GM18909 (cell line): ENCODE results near the gene TRAK1.

Source experiments
- ATAC-seq: cut with Tn5 transposase; IDR thresholded peaks from one replicate; pipeline ENCODE4 v1.9.1; 2021; ENCODE audit warnings: mild to moderate bottlenecking; ENCODE audit not compliant: unreplicated experiment, poor library complexity

The TRAK1 gene

DNA sequence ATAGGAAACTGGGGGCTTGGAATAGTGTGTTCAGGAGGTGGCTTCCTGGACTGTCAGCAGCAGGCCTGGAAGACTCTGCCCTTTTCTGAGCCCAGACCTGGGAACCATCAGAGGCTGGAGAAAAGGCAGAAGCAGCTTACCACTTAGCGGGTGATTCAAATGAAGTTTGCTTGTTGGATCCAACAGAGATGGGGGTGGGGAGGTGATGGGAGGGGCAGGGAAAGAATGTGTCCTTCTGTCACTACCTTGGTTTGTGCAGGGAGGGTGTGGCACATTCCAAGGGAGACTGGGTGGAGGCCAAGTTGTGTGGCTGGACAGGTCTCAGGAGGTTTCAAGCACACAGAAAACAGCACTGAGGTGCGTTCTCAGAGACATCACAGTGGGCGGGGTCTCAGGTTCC lies 58.8 kb downstream of the TRAK1 start:
- ATAC-seq = no peak

GRCh38 chr3:42151596-42152168 lies 60.5 kb downstream of the TRAK1 start:
- no peak for ATAC-seq

GRCh38 chr3:42152193-42152592 lies 61.0 kb downstream of the TRAK1 start:
- ATAC-seq = no peak

GRCh38 chr3:42153039-42153438 lies 61.9 kb downstream of the TRAK1 start:
- no peak for ATAC-seq

GRCh38 chr3:42157540-42158538 lies 66.7 kb downstream of the TRAK1 start:
- ATAC-seq = no peak

GRCh38 chr3:42159147-42159546 lies 68.0 kb downstream of the TRAK1 start:
- ATAC-seq = no peak

DNA sequence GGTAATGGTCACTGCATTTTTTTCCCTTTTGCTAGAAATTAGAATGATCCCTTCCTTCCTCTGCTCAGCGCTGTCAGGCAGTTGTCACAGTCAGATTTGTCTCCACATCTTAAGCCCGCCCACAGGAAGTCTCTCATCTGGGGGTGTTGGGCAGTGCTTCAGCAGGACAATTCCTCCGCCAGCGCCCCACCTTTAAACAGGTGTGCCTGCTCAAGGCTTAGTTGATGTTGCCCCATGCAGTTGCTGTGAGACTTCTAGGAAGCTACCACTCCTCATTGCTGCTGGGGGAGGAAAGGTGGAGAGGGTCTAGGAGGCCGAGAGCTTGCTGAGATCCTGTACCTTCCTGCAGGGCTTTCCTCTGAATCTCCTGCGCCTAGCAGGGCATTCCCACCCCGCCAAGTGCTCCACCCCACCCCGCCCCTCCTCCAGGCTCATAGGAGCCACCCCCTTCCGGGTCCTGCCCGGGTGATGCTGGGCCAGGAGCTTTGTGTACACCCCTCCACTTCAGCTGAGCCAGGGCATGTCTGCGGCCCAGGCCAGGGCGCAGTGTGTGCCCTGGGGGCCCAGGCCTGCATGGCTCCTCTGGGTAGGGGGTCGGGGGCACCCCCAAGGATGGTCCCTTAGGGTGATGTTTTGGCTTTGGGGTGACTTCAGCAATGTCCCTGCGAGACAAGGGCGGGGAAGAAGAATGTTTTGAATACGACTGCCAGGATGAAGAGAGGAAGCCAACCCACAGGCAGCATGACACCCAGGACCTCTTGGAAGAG lies 68.7 kb downstream of the TRAK1 start:
- peak; percentile 85 for ATAC-seq

DNA sequence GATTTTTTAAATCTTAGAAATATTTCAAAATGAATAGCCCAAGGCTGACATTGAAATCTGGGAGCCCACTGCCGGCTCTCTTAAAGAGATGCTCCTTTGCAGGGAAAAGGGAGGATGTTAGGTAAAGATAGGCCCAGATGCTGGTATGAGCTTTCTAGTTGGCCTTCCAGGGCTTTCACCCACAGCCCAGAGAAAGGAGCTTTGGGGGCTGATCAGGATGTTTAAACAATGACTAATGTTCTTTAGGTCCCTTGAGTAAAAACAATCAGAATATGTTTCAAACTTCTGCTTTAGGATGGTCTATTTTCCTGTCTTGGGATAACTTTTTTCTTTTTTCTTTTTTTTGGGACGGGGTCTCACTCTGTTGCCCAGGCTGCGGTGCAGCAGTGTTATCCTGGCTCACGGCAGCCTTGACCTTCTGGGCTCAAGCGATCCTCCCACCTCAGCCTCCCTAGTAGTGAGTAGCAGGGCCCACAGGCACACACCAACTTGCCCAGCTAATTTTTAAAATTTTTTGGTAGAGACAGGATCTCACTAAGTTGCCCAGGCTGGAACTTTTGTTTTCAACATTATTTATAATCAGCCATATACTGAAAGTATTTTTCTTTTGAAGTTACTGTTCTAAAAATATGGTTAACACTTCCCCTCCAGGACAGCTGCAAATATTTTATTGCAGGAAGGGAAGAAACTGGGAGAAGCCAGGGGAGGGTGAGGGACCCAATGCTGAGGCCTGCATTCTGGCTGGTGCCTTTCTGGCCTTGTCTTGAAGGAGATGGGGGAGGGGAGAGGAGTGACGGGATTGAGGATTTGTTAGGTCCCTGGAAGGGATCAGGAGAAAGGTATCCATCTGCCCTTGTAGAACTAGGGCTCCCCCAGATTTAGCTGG lies 70.1 kb downstream of the TRAK1 start:
- ATAC-seq = no peak

DNA sequence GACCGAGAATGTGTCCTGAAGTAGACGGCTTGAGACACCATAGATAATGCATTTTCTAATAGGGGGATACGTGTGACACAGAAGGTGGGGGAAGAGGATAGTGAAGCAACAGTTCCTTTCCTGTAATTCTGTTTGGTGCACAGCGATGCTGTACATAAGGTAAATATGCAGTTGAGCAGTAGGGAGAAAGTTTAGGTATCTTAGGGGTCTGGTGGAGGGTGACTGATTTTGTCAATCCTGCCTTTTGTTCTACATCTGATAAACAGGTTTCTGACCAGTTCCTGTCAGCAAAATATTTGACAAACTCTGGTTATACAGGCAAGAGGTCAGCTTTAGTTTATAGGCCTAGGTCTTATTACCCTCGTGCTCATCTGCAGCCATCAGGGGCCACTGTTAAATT lies 71.3 kb downstream of the TRAK1 start:
- no peak for ATAC-seq

DNA sequence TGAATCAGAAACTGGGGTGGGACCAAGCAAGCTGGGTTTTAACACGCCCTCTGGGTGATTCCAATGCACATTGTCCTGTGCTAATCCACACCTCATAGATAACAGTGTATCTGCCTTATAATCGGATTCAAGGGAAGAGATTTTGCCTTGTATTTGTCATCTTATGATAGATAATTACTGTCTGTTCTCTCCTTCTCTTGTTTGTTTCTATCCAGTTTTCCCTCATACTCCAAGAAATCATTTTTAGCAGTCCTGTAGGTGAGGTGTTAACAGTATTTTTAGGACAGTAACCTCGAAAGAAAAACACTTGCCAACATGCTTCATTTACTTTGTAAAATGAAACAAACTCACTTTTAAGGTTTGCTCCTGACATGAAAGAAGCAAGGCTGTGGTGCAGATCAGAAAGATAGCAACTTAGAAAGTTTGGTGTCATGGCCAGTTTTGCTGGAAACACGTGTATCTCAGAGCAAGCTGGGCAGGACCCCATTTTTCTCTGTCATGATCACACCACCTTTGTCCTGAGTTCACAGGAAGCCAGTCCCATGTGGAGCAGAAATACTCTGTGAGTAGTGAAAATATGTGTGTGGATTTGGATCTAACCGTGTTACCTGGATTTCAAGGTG lies 72.6 kb downstream of the TRAK1 start:
- no peak for ATAC-seq

GRCh38 chr3:42164656-42165055 lies 73.5 kb downstream of the TRAK1 start:
- ATAC-seq = no peak

- ATAC-seq = no peak
These were observed 74.1 kb downstream of the TRAK1 start for GRCh38 chr3:42165211-42165610.

DNA sequence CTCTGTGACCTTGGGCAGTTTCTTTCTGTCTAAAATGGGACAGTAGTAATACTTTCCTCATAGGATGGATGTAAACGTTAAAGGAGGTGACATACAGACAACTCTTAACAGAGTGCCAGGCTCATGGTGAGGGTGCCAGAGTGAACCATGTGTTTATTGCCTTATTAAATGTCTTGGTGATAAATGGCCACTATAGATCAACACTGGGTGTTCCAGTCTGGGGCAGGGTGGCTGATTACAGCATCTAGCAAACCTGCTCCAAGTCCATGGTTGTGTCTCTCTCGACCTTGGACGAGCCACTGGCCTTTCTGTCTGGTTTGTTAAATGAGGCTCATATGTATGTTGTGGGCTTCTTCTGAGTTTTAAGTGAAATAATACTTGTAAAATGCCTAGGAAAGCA lies 75.1 kb downstream of the TRAK1 start:
- no peak for ATAC-seq

DNA sequence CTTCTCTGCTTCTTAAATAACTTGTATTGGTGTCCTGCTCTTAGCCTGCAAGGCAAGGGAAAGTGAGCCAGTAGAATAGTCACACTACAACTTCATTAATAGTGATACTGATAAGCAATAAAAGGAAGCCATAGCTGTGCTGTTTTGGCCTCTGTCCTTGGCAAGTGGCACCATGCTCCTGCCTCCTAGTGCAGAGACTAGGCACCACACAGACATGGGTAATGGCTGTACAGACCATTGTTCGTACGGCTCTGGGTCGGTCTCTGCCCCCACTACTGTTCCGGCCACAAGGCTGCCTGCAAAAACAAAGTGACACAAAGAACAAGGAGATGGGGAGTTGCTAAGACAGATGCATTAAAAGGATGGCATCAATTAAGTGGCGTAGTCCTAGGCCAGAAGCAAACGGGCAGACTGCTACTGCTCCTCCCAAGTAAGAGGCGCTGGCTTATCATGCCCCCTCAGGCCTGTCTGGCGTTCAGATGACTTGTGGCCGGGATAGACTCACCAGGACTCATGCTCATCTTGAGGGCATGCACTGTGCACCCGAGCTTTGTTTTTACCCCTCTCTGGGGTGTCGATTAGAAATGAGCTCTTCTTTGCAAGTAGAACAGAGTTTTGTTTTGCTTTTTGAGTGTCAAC lies 75.6 kb downstream of the TRAK1 start:
- no peak for ATAC-seq

GRCh38 chr3:42169579-42170120 lies 78.5 kb downstream of the TRAK1 start:
- no peak for ATAC-seq

DNA sequence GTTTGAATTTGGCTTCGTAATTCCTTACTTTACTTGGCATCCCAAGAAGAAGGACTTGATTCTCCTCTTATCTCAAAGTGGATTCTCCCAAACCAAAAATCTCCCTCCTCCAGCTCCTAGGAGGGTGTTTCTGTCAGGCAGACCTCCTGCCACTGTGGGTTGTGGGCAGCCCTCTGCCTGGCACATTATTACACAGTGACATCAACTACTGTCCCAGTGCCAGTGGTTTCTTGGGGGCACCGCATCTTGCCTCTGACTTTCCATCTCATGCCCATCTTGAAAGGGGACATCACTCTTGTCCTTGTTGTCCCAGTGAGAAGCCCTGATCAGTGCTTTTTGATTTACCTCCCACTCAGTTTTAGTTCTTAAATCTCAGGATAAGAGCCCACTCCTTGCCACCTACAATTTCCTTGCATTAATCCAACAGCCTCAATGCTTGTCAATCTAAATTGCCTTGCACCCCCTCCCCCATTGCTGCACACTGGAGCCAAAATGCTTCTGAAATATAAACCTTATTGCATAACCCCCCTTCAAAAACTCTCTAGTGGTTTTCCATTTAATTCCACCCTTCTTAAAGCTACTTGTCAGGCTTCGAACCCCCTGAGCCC lies 81.0 kb downstream of the TRAK1 start:
- ATAC-seq = no peak

DNA sequence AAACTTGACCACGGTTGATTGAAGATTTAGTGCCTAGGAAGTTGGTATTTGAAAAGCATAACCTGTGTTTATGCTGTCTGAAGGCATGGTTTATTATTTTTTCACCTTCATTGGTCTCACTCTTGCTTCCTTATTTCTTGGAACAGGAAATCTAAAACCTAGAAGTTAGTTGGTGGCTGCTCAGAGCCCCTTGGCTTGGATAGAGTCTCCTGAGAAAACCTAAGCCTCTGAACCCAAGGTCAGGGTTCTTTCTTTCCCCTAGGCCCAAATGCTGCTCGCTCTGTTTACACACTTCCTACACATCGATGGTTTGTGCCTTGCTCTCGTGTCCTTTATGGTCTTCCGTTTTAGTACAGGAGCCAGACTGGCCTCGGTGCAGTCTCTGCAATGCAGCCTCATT lies 82.2 kb downstream of the TRAK1 start:
- no peak for ATAC-seq

DNA sequence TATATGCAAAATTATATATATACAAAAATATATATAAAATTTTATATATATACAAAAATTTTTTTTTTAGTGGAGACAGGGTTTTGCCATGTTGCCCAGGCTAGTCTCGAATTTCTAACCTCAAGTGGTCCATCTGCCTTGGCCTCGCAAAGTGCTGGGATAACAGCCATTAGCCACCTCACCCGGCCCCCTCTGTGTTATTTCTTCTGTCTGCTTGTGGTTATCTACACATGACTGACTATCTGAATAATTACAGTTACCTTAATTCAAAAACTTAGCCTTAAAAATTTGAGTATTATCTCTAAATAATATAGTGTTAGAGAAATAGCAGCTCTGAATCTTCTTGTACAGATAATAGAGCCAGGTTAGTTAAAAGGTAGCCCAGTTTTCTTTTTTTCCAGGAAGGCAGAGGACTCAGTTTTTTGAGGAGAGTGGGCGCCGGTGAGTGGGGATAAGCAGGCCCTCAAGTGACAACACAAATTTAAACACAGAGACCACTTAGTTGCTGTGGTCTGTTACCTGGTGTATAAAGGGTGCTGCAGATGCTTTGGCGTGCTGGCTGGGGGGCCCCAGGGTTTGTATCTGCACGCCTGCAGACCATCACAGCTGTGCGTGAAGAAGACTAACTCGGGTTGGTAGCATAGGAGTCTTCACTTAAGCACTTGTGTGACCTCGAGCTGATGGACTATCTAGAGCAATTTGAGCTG lies 83.7 kb downstream of the TRAK1 start:
- no peak for ATAC-seq
